Testis (tissue), 3 donors: ENCODE measurements around the gene GJA3. TPM values are rescaled to one million over a fixed set of nuclear protein-coding genes. Genes with fewer than 3 reads are reported as not detected.

Experiments
- DNase-seq: peaks from one replicate; pipeline ENCODE4 v3.0.0-alpha.2; 2019
- H3K27ac ChIP-seq, 2 donors: fragments of 200-600 bp; sonication (generic); one replicate each; pipeline ENCODE4 v1.5.1; 2019
- H3K27me3 ChIP-seq: fragments of 200-600 bp; sonication (generic); one replicate; pipeline ENCODE4 v1.5.1; 2019
- H3K36me3 ChIP-seq: fragments of 200-600 bp; sonication (generic); one replicate; pipeline ENCODE4 v1.5.1; 2017; ENCODE audit warnings: low read depth; ENCODE audit errors: missing control alignments
- H3K4me1 ChIP-seq: fragments of 200-600 bp; sonication (generic); one replicate; pipeline ENCODE4 v1.5.1; 2019
- H3K4me3 ChIP-seq, 2 donors: fragments of 200-600 bp; sonication (generic); one replicate each; pipeline ENCODE4 v1.5.1; 2017 to 2019
- H3K9me3 ChIP-seq: fragments of 200-600 bp; sonication (generic); one replicate; pipeline ENCODE4 v1.5.1; 2017
- CTCF ChIP-seq, 3 experiments: fragments of 450-650 bp in 2 of 3; fragments of 200-600 bp in 1 of 3; sonication (generic) in 1 of 3; IDR thresholded peaks; one replicate each; pipeline ENCODE4 v1.5.1; 2016 to 2019; ENCODE audit warnings: antibody characterized with exemption in 3 of 3, mild to moderate bottlenecking in 2 of 3, moderate library complexity in 1 of 3
- POLR2A ChIP-seq: fragments of 450-650 bp; IDR thresholded peaks from one replicate; pipeline ENCODE4 v1.6.1; 2017; ENCODE audit warnings: antibody characterized with exemption, mild to moderate bottlenecking, moderate library complexity
- WGBS, 2 donors: methylation state at CpG; one replicate each; pipeline ENCODE4 v1.1.5; 2018; 5-methylcytosine and 5-hydroxymethylcytosine counted together
- intact Hi-C: fragments of 100-400 bp; cut with DNase I; formaldehyde crosslinking; loops from one replicate; pipeline ENCODE4 v1.15.1; 2023; ENCODE audit warnings: low total_unique reads
- polyA plus RNA-seq: library from polyadenylated mRNA; stranded (reverse); fragments of 350-450 nt; fragmentation: Illumina TruSeq; extraction: RNeasy Lipid Tissue Mini Kit (QIAGEN cat#74804); gene quantifications from one replicate; pipeline ENCODE4 v1.2.3, GENCODE V29; 2014; ENCODE audit warnings: low read depth, low replicate concordance; ENCODE audit not compliant: insufficient read depth
- total RNA-seq, 2 donors: library from RNA; depleted of rRNA; stranded (reverse); fragments of >200 nt; gene quantifications; one replicate each; pipeline ENCODE4 v1.2.3, GENCODE V29; 2016

The GJA3 gene
- total and polyA plus RNA-seq, 3 donors from 2014 or later: 1.7 to 10.2 (median 5.0) TPM

DNA sequence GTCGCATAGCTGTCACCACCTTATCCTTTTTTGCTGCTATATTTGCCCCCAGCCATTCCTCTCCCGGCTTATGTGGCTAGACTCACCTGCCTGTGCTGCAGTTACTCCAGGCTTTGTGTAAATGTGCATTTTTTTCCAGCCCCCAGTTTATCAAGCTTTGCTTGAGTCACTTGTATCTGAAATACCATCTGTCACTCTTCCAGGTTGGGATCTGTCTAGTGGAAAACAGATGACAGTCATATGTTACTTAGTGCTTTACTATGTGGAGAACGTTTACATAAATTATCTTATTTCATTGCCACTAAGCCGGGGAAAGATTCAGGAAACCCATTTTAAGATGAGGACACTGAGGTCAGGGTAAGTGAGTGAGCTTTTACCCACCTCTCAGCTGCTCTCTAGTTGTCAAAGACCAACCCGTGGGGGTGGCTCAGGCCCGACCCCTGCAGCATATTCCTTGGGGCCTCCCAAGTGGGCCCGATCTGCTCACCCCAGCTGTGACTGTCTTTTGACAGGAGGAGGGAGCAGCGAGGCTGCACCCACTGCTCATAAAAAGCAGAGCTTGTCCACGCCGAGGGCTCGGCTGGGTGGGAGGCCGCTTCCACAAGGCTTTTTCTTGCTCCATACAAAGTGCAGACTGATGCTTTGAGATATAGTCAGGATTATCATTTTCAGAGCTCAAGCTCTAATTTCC lies 24.7 kb upstream of the GJA3 start:
- no peaks in the 10 kb centered on the region for H3K36me3 ChIP-seq
- no peak overlapping the region for H3K4me3 ChIP-seq
- no peak for DNase-seq
- no peak for TF ChIP-seq POLR2A
- no peak for TF ChIP-seq CTCF (IDR thresholded peaks at IDR 0.05)
- 64 to 78% methylated on average over 8 to 12 of the region's 12 CpGs for WGBS, 2 donors
- no peak overlapping the region for H3K27ac ChIP-seq
- no peaks in the 10 kb centered on the region for H3K27me3 ChIP-seq
- H3K4me1 ChIP-seq: no peaks in the 10 kb centered on the region
- intact Hi-C loops: no loop called here
- H3K9me3 ChIP-seq: no peaks in the 10 kb centered on the region

GRCh38 chr13:20182231-20182846 lies 21.5 kb upstream of the GJA3 start:
- Histone ChIP-seq H3K4me3 (no peak overlapping the region), H3K4me1 (peaks cover 4% of the 10 kb centered on the region), H3K36me3 (no peaks in the 10 kb centered on the region), H3K27ac (no peak overlapping the region), H3K27me3 (no peaks in the 10 kb centered on the region), H3K9me3 (no peaks in the 10 kb centered on the region)
- peak; percentile 57 for DNase-seq
- TF ChIP-seq CTCF (IDR thresholded peaks at IDR 0.05) (peak; percentile 57 to 67 (median 67)), POLR2A (no peak)
- intact Hi-C loops: no loop called here
- 31 to 33% methylated on average over 5 of the region's 5 CpGs for WGBS, 2 donors

DNA sequence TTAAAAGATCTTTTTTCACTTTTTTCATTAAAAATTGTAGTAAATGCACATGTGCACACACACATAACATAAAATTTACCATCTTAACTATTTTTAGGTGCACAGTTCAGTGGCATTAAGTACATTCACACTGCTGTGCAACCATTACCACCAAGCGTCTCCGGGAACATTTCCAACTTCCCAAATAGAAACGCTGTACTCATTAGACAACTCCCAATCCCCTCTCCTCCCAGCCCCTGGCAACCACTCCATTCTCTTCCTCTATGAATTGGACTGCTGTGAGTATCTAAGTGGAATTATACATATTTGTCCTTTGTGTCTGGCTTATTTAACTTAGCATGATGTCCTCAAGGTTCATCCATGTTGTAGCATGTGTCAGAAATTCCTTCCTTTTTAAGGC lies 20.3 kb upstream of the GJA3 start:
- 69 to 78% methylated on average over 3 of the region's 3 CpGs for WGBS, 2 donors

GRCh38 chr13:20178156-20178555 lies 17.3 kb upstream of the GJA3 start:
- Histone ChIP-seq H3K9me3 (no peaks in the 10 kb centered on the region), H3K27ac (no peak overlapping the region), H3K4me3 (no peak overlapping the region), H3K36me3 (no peaks in the 10 kb centered on the region), H3K4me1 (peaks cover 4% of the 10 kb centered on the region), H3K27me3 (no peaks in the 10 kb centered on the region)
- 34 to 48% methylated on average over 5 of the region's 5 CpGs for WGBS, 2 donors
- TF ChIP-seq POLR2A (no peak), CTCF (IDR thresholded peaks at IDR 0.05) (no peak)
- no peak for DNase-seq
- intact Hi-C loops: no loop called here

More for the DNA sequence above, 20.3 kb upstream of the GJA3 start:
- Histone ChIP-seq H3K9me3 (no peaks in the 10 kb centered on the region), H3K27ac (no peak overlapping the region), H3K4me1 (peaks cover 4% of the 10 kb centered on the region), H3K36me3 (no peaks in the 10 kb centered on the region), H3K4me3 (no peak overlapping the region), H3K27me3 (no peaks in the 10 kb centered on the region)
- no peak for DNase-seq
- TF ChIP-seq CTCF (IDR thresholded peaks at IDR 0.05) (no peak), POLR2A (no peak)
- intact Hi-C loops: no loop called here
